ENCODE results near the gene TNKS1BP1.

Gene TNKS1BP1

DNA sequence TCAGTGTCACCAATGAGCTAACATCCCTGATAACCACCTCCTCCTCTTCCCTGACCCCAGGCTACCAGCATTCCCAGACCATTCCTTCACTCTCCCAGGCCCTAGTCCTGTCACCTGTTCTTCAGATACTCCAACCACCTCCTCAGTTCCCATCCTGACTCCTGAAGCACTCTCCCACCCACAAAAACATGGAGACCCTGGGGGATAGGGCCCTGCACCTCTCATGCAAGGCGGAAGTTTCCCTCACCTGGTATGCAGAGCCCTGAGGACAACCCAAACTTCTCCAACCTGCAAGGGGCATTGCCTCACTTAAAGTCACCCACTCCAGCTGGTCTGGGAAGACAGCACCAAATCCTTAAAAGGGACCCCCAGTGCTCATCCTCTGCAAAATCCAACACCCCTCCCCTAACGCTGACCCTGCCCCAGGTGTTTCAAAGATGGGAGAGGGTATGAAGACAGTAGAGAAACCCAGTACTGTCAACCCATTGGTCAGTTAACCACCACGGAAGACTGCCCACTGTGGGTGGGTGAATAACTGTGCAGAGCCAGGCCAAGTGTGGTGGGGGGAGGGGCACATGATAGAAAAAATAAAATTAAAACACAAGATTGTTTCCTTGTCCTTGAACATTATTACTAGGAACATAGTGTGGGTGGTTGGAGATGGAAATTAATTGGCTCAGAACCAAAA lies 1.4 kb downstream of the TNKS1BP1 start:
- H3K36me3 Mint-ChIP-seq (ENCODE audit: low read depth), result peaks cover 45% of the 10 kb centered on the region
- H3K9me3 Mint-ChIP-seq, result no peaks in the 10 kb centered on the region
- H3K4me1 Mint-ChIP-seq, result peaks cover 61% of the 10 kb centered on the region
- peak overlapping the region; percentile 92 to 99 (median 98) for H3K27ac Mint-ChIP-seq
- TF ChIP-seq, protein P1, sequence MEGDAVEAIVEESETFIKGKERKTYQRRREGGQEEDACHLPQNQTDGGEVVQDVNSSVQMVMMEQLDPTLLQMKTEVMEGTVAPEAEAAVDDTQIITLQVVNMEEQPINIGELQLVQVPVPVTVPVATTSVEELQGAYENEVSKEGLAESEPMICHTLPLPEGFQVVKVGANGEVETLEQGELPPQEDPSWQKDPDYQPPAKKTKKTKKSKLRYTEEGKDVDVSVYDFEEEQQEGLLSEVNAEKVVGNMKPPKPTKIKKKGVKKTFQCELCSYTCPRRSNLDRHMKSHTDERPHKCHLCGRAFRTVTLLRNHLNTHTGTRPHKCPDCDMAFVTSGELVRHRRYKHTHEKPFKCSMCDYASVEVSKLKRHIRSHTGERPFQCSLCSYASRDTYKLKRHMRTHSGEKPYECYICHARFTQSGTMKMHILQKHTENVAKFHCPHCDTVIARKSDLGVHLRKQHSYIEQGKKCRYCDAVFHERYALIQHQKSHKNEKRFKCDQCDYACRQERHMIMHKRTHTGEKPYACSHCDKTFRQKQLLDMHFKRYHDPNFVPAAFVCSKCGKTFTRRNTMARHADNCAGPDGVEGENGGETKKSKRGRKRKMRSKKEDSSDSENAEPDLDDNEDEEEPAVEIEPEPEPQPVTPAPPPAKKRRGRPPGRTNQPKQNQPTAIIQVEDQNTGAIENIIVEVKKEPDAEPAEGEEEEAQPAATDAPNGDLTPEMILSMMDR (IDR thresholded peaks at IDR 0.05; ENCODE audit: unreplicated experiment in 3 of 3), result no peak
- H3K27me3 Mint-ChIP-seq (ENCODE audit: low read depth), result peaks cover 3% of the 10 kb centered on the region
- H3K4me3 Mint-ChIP-seq, result peak overlapping the region; percentile 89 to 97 (median 90)

DNA sequence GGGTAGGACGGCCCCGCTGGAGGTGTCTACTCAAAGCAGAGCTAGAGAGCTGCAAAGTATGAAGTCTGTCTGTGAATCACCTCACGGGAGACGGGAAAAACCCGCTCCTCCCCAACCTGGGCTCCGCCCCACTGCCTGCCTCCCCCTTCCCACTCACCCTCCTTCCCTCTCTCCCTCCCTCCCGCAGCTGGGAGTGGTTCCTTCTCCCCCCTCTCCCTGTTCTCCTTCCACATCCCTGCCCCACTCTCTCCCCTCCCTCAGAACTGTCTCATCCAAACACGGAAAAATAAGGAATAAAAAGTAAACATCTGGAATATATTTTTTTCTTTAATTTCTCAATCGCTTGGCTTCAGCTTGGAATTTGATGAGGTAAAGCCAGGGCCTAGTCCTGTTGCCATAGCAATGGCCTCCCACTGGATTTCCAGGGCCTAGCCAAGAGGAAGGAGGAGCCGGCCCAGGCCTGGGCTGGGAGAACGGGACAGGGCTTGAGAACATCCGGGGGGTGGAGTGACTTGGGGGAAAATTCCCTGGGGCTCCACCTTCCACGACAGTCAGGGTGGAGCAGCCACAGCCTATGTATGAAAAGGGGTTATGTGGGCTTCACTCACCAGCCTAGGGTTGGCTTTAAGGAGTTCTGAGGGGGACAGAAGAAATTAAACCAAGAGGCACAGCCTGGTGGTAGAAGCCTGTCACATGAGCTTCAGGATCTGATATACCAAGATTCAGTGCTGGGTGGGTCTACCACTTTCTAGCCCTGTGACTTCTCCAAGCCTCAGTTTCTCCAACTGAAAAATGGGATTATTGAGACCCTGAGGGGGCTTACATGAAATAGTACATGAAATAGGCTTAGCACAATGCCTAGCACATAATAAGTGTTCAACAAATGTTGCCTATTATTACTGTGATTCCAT lies 2.2 kb downstream of the TNKS1BP1 start:
- Mint-ChIP-seq H3K36me3 (ENCODE audit: low read depth) (peaks cover 37% of the 10 kb centered on the region), H3K9me3 (no peaks in the 10 kb centered on the region), H3K4me3 (peak overlapping the region; percentile 89 to 97 (median 90)), H3K27me3 (ENCODE audit: low read depth) (peaks cover 3% of the 10 kb centered on the region), H3K4me1 (peaks cover 58% of the 10 kb centered on the region), H3K27ac (peak overlapping the region; percentile 92 to 99 (median 98))
- TF ChIP-seq, protein P1 (IDR thresholded peaks at IDR 0.05; ENCODE audit: unreplicated experiment in 3 of 3), result no peak

DNA sequence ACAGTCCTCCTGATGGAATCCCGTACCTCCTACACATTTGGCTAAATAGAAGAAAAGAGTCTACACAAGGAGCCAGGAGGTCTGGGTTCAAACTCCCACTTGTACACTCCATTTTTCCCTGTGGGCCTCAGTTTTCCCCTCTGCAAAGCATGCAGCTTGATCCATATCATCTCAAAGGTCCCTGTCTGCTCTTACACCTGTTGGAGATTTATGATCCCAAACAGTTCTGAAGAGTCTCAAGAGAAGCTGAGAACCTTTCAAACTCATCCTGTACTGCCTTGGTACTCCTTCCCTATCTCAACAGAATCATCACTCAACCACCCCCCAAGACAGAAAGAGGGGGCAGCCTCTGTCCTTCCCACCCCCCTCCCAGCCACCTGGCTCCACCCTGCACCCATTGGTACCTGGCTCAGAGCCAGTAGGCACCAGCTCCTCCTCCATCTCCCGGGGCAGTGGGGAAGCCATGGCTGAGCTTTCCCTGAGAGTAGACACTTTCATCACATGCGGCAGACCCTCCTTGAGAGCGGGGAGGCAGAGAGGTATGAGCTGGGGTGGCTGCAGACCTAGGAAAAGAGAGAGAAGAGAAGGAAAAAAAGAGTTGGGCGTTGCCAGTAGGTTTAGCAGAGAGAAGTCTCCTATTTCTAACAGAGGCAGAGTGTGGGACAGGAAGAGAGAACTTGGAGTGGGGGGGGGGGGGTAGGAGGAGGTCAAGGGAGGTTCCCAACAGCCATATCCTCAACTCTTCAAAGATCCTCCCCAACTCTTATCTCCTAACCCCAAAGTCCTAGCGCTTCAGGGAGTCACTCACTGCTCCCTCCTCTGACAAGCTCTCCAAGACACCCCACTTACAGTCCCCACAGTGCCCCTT lies 3.1 kb downstream of the TNKS1BP1 start:
- TF ChIP-seq, protein P1 (IDR thresholded peaks at IDR 0.05; ENCODE audit: unreplicated experiment in 3 of 3), result no peak

DNA sequence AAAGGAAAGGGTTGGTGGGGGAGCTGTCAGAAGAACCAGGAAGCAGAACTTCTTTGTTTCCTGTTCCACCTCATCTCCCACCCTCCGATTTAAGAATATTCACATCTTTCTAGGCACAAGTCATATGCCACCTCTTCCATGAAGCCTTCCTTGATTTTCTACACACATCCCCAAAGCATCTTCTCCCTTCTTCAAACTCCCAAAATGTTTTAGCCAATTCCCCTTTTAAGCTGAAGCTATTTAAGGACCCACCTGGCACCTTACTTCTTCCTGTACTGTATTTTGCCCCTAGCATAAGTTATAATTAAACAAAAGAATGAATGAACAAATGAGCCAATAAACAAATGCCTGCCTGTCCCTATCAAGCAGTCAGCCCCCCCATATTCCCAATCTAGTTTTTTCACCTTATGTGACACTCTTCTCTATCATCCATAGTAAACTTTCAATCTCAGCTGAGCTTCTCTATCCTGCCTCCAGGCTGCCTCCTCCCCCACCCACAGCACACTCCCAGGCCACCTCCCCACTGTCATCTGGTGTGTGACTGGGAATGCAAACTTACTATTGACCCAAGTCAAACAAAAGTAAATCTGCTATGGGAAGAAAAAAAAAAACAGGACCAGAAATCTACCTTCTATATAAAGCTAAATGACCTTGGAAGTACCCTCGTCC lies 3.9 kb downstream of the TNKS1BP1 start:
- peak overlapping the region; percentile 92 to 99 (median 98) for H3K27ac Mint-ChIP-seq
- H3K4me1 Mint-ChIP-seq, result peaks cover 45% of the 10 kb centered on the region
- H3K27me3 Mint-ChIP-seq (ENCODE audit: low read depth), result peaks cover 3% of the 10 kb centered on the region
- TF ChIP-seq, protein P1 (IDR thresholded peaks at IDR 0.05; ENCODE audit: unreplicated experiment in 3 of 3), result no peak
- H3K9me3 Mint-ChIP-seq, result no peaks in the 10 kb centered on the region
- peak overlapping the region; percentile 89 to 97 (median 90) for H3K4me3 Mint-ChIP-seq
- peaks cover 20% of the 10 kb centered on the region for H3K36me3 Mint-ChIP-seq (ENCODE audit: low read depth)

More for the DNA sequence above, 3.1 kb downstream of the TNKS1BP1 start:
- Mint-ChIP-seq H3K36me3 (ENCODE audit: low read depth) (peaks cover 28% of the 10 kb centered on the region), H3K27me3 (ENCODE audit: low read depth) (peaks cover 3% of the 10 kb centered on the region), H3K9me3 (no peaks in the 10 kb centered on the region), H3K4me3 (peak overlapping the region; percentile 89 to 97 (median 90)), H3K27ac (peak overlapping the region; percentile 92 to 99 (median 98)), H3K4me1 (peaks cover 52% of the 10 kb centered on the region)

DNA sequence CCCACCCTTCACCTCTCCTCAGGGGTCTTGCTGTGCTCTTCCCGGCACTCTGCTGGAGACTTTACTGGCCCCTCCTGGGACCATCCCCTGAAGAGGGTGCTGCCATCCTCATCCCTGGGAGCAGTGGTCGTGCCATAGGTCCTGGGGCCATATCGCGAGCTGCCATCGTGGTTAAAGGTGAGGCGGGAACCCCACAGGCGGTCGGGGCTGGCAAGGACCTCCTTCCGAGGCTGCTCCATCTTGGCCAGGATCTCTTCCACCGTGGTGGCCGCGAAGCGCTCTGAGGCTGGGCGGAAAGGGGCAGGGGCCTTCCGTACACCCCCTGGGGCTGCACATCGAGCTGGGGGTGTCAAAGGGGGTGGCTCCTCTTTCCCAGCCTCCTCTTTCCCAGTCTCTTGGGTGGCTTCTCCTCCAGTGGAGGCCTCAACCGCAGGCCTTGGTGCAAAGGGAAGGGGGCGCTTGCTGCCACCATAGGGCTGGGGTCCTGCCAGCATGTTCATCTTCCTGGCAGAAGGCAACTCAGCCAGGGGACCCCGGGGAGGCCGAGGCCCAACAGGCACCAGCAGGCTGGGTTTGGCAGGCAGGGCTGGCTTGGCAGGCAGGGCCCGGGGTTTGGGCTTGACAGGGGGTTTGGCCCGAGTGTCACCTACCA lies 4.6 kb downstream of the TNKS1BP1 start:
- TF ChIP-seq, protein P1 (IDR thresholded peaks at IDR 0.05; ENCODE audit: unreplicated experiment in 3 of 3), result no peak
- Mint-ChIP-seq H3K36me3 (ENCODE audit: low read depth) (peaks cover 17% of the 10 kb centered on the region), H3K27me3 (ENCODE audit: low read depth) (peaks cover 3% of the 10 kb centered on the region), H3K4me3 (no peak overlapping the region), H3K4me1 (peaks cover 38% of the 10 kb centered on the region), H3K27ac (peak overlapping the region in 1 of 3 experiments; percentile 98), H3K9me3 (no peaks in the 10 kb centered on the region)

Data from nephron (organoid).